Panc1 (cell line): ENCODE data around the gene MACROD2. TPM values are rescaled to one million over a fixed set of nuclear protein-coding genes. Genes with fewer than 3 reads are reported as not detected.

Experiments used
- ATAC-seq: fragments of 200-7000 bp; cut with Tn5 transposase; 2 replicates; pipeline ENCODE4 v1.9.1; 2020; ENCODE audit warnings: mild to moderate bottlenecking, moderate library complexity
- BruUV-seq: library from RNA; stranded (reverse); fragments of 400-500 nt; replicated peaks from 2 replicates; lab custom pipeline; 2021; lab: Mats Ljungman, UMichigan
- CTCF ChIA-PET: fragments of 300-600 bp; sonication (Branson Sonifier 250); formaldehyde crosslinking; loops from one replicate; lab custom pipeline; 2022; ENCODE audit warnings: antibody characterized with exemption; lab: Charles Lee
- POLR2A ChIA-PET: fragments of 300-600 bp; sonication (Branson Sonifier 250); formaldehyde crosslinking; loops from one replicate; lab custom pipeline; 2022; ENCODE audit warnings: antibody characterized with exemption; lab: Charles Lee
- DNase-seq: peaks from one replicate; pipeline ENCODE4 v3.0.0-alpha.2; 2010; ENCODE audit warnings: low read depth, low spot score
- H3K27ac ChIP-seq: 2 replicates; pipeline ENCODE4 v1.5.1; 2011; ENCODE audit warnings: mild to moderate bottlenecking, low read length, inconsistent platforms
- H3K27me3 ChIP-seq: fragments of 200-500 bp; sonication (Bioruptor generic); 2 replicates; pipeline ENCODE4 v1.6.0; 2014; ENCODE audit warnings: low read length, inconsistent platforms; ENCODE audit not compliant: control insufficient read depth, insufficient read depth
- H3K36me3 ChIP-seq: fragments of 200-500 bp; sonication (Bioruptor generic); 2 replicates; pipeline ENCODE4 v1.5.1; 2014; ENCODE audit warnings: inconsistent platforms, mild to moderate bottlenecking, low read length, moderate library complexity; ENCODE audit not compliant: control insufficient read depth, insufficient read depth
- H3K4me1 ChIP-seq: 2 replicates; pipeline ENCODE4 v1.5.1; 2011; ENCODE audit warnings: inconsistent platforms, mild to moderate bottlenecking, low read length, moderate library complexity; ENCODE audit not compliant: control insufficient read depth, insufficient read depth
- H3K4me3 ChIP-seq, 2 experiments: 2 replicates each; pipeline ENCODE4 v1.5.1; 2011 to 2012; ENCODE audit warnings: low read depth in 2 of 2, low read length in 2 of 2, mild to moderate bottlenecking in 2 of 2, inconsistent platforms in 1 of 2, moderate library complexity in 1 of 2
- H3K9me3 ChIP-seq: fragments of 200-500 bp; sonication (Bioruptor generic); 2 replicates; pipeline ENCODE4 v1.5.1; 2014; ENCODE audit warnings: low read depth, mild to moderate bottlenecking, inconsistent platforms, low read length, moderate library complexity; ENCODE audit not compliant: control insufficient read depth, insufficient read depth
- CTCF ChIP-seq: fragments of 450-650 bp; IDR thresholded peaks from 2 replicates; pipeline ENCODE4 v1.5.1; 2017; ENCODE audit warnings: mild to moderate bottlenecking
- POLR2AphosphoS5 ChIP-seq: IDR thresholded peaks from 2 replicates; pipeline ENCODE4 v1.6.1; 2012; ENCODE audit warnings: mild to moderate bottlenecking, low read depth, low read length, moderate library complexity
- REST ChIP-seq, 2 experiments: IDR thresholded peaks; 2 replicates each; pipeline ENCODE4 v1.6.1; 2011 to 2012; ENCODE audit warnings: low read depth in 2 of 2, control low read depth in 1 of 2, low read length in 1 of 2, mild to moderate bottlenecking in 1 of 2, moderate library complexity in 1 of 2; ENCODE audit not compliant: insufficient read depth in 1 of 2
- SIN3A ChIP-seq: IDR thresholded peaks from 2 replicates; pipeline ENCODE4 v1.6.1; 2012; ENCODE audit warnings: low read depth, mild to moderate bottlenecking, low read length, moderate library complexity, borderline replicate concordance; ENCODE audit not compliant: insufficient read depth
- TCF7L2 ChIP-seq: IDR thresholded peaks from 2 replicates; pipeline ENCODE4 v1.6.1; 2011; ENCODE audit warnings: mild to moderate bottlenecking, low read depth, low read length, inconsistent platforms
- in situ Hi-C: cut with HindIII; loops from 2 replicates; pipeline ENCODE4 v1.10.0; 2016; ENCODE audit warnings: low sequenced_read_pairs, low pct_unique_long_range_greater_than_20kb
- intact Hi-C: fragments of 100-400 bp; cut with micrococcal nuclease; formaldehyde crosslinking; loops from one replicate; pipeline ENCODE4 v1.10.0; 2022; ENCODE audit not compliant: unreplicated experiment
- total RNA-seq: library from RNA; stranded (reverse); gene quantifications from one replicate; pipeline ENCODE4 v1.2.1, GENCODE V29; 2021; ENCODE audit not compliant: unreplicated experiment

MACROD2 gene
- total RNA-seq, 1 experiment from 2014 or later = 1.2 TPM

- no peaks in the 10 kb centered on the region; the same call in 1 of the 2 replicates for H3K9me3 ChIP-seq
- ATAC-seq = no peak
- no peaks in the 10 kb centered on the region for H3K4me1 ChIP-seq
- intact Hi-C loops = no loop called here
- H3K4me3 ChIP-seq = no peak overlapping the region
- POLR2A ChIA-PET = no interaction called here
- no peaks in the 10 kb centered on the region for H3K36me3 ChIP-seq
- DNase-seq = no peak
- H3K27me3 ChIP-seq = no peaks in the 10 kb centered on the region
- no TSS peak for BruUV-seq
- in situ Hi-C loops = no loop called here
- no peak overlapping the region for H3K27ac ChIP-seq
- CTCF ChIA-PET = no interaction called here
- TF ChIP-seq TCF7L2 = no peak
- TF ChIP-seq REST (IDR thresholded peaks at IDR 0.05; ENCODE audit: insufficient read depth in 1 of 2, low read depth in 2 of 2, low read length in 1 of 2) = no peak
- no peak for TF ChIP-seq CTCF
- TF ChIP-seq POLR2AphosphoS5 = no peak
- no peak for TF ChIP-seq SIN3A
Observed at GRCh38 chr20:16082051-16082550, 2086.8 kb downstream of the MACROD2 start.

- TF ChIP-seq CTCF = no peak
- no peak for TF ChIP-seq TCF7L2
- H3K36me3 ChIP-seq = no peaks in the 10 kb centered on the region
- intact Hi-C loops = no loop called here
- DNase-seq (no peak), ATAC-seq (no peak)
- H3K9me3 ChIP-seq = no peaks in the 10 kb centered on the region
- no TSS peak for BruUV-seq
- in situ Hi-C loops = no loop called here
- no peak overlapping the region for H3K27ac ChIP-seq
- ChIA-PET CTCF (no interaction called here), POLR2A (no interaction called here)
- no peaks in the 10 kb centered on the region for H3K4me1 ChIP-seq
- no peaks in the 10 kb centered on the region for H3K27me3 ChIP-seq
- no peak overlapping the region for H3K4me3 ChIP-seq
Observed at GRCh38 chr20:16083639-16084280, 2088.4 kb downstream of the MACROD2 start.
